Measurements from ENCODE around the gene SHE. TPM values are rescaled to one million over a fixed set of nuclear protein-coding genes. Genes with fewer than 3 reads are reported as not detected.

SHE gene
- total and polyA plus RNA-seq, 9 donors, result 4.3 to 20.5 (median 9.0) TPM

- no peaks in the 10 kb centered on the region for H3K27me3 ChIP-seq
- H3K4me3 ChIP-seq, result no peak overlapping the region
- no peak overlapping the region for H3K27ac ChIP-seq
- H3K36me3 ChIP-seq, result no peaks in the 10 kb centered on the region
- intact Hi-C loops (cut with DNase I), result no loop called here
- DNase-seq, result no peak
- no peak for TF ChIP-seq POLR2A (IDR thresholded peaks at IDR 0.05)
- no peak for TF ChIP-seq CTCF (IDR thresholded peaks at IDR 0.05)
- TF ChIP-seq EP300 (IDR thresholded peaks at IDR 0.05), result no peak
- no peaks in the 10 kb centered on the region for H3K9me3 ChIP-seq
- no peaks in the 10 kb centered on the region for H3K4me1 ChIP-seq (ENCODE audit: insufficient read depth)
- WGBS, 3 donors, result 66 to 74% (median 69%) methylated on average over 9 of the region's 9 CpGs
Measured at GRCh38 chr1:154519591-154519991, 17.4 kb upstream of the SHE start.

- no peak for DNase-seq
- intact Hi-C loops (cut with DNase I), result no loop called here
- 91 to 95% (median 94%) methylated on average over 11 of the region's 11 CpGs for WGBS, 3 donors
Measured at GRCh38 chr1:154517661-154518060, 15.4 kb upstream of the SHE start.

GRCh38 chr1:154514066-154514553 is 11.9 kb upstream of the SHE start:
- DNase-seq, result no peak
- no peaks in the 10 kb centered on the region for H3K27me3 ChIP-seq
- TF ChIP-seq POLR2A (IDR thresholded peaks at IDR 0.05), result no peak
- intact Hi-C loops (cut with DNase I), result no loop called here
- H3K4me3 ChIP-seq, result no peak overlapping the region
- H3K9me3 ChIP-seq, result no peaks in the 10 kb centered on the region
- 85 to 89% (median 88%) methylated on average over 7 of the region's 7 CpGs for WGBS, 3 donors
- H3K4me1 ChIP-seq (ENCODE audit: insufficient read depth), result no peaks in the 10 kb centered on the region
- H3K27ac ChIP-seq, result no peak overlapping the region
- no peaks in the 10 kb centered on the region for H3K36me3 ChIP-seq

More at GRCh38 chr1:154517661-154518060, 15.4 kb upstream of the SHE start:
- H3K9me3 ChIP-seq, result no peaks in the 10 kb centered on the region
- H3K27me3 ChIP-seq, result no peaks in the 10 kb centered on the region
- TF ChIP-seq EP300 (IDR thresholded peaks at IDR 0.05) (no peak), CTCF (IDR thresholded peaks at IDR 0.05) (no peak)
- H3K4me3 ChIP-seq, result no peak overlapping the region
- H3K4me1 ChIP-seq (ENCODE audit: insufficient read depth), result no peaks in the 10 kb centered on the region
- H3K36me3 ChIP-seq, result no peaks in the 10 kb centered on the region
- no peak overlapping the region for H3K27ac ChIP-seq

DNA sequence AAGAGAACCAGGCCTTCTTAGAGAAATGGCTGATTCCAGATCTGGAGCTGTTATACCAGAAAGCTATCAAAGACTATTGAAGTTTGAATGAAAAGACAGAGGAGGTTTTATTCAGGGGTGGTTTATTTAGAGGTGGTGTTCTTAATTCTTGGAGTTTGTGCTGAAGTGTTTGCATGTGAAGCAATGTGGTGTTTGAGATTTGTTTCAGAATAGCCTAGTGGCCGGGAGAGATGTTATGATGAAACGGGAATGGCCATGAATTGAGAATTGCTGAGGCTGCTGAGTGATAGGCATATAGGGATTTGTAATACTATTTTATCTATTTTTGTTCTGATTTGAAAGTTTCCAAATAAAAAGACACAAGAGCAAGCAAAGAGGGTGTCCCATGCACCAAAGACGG is 10.5 kb upstream of the SHE start:
- no peak overlapping the region for H3K27ac ChIP-seq
- 76 to 85% (median 85%) methylated on average over 3 of the region's 3 CpGs for WGBS, 3 donors
- H3K4me3 ChIP-seq, result no peak overlapping the region
- no peaks in the 10 kb centered on the region for H3K27me3 ChIP-seq
- H3K36me3 ChIP-seq, result no peaks in the 10 kb centered on the region
- DNase-seq, result no peak
- H3K9me3 ChIP-seq, result no peaks in the 10 kb centered on the region
- intact Hi-C loops (cut with DNase I), result no loop called here
- TF ChIP-seq CTCF (IDR thresholded peaks at IDR 0.05), result no peak
- no peak for TF ChIP-seq EP300 (IDR thresholded peaks at IDR 0.05)
- no peak for TF ChIP-seq POLR2A (IDR thresholded peaks at IDR 0.05)
- no peaks in the 10 kb centered on the region for H3K4me1 ChIP-seq (ENCODE audit: insufficient read depth)

- 72 to 80% (median 78%) methylated on average over 5 of the region's 5 CpGs for WGBS, 3 donors
- intact Hi-C loops (cut with DNase I), result no loop called here
- Histone ChIP-seq H3K27ac (no peak overlapping the region), H3K36me3 (no peaks in the 10 kb centered on the region), H3K27me3 (no peaks in the 10 kb centered on the region), H3K4me3 (no peak overlapping the region), H3K9me3 (peaks cover 0 to 5% of the 10 kb centered on the region in 2 donors), H3K4me1 (ENCODE audit: insufficient read depth) (peaks cover 5% of the 10 kb centered on the region)
- DNase-seq, result no peak
- no peak for TF ChIP-seq EP300 (IDR thresholded peaks at IDR 0.05)
- no peak for TF ChIP-seq POLR2A (IDR thresholded peaks at IDR 0.05)
- TF ChIP-seq CTCF (IDR thresholded peaks at IDR 0.05), result no peak
Measured at GRCh38 chr1:154503898-154504297, 1.7 kb upstream of the SHE start.
